ENCODE measurements around the gene ALOX12B.

DNA sequence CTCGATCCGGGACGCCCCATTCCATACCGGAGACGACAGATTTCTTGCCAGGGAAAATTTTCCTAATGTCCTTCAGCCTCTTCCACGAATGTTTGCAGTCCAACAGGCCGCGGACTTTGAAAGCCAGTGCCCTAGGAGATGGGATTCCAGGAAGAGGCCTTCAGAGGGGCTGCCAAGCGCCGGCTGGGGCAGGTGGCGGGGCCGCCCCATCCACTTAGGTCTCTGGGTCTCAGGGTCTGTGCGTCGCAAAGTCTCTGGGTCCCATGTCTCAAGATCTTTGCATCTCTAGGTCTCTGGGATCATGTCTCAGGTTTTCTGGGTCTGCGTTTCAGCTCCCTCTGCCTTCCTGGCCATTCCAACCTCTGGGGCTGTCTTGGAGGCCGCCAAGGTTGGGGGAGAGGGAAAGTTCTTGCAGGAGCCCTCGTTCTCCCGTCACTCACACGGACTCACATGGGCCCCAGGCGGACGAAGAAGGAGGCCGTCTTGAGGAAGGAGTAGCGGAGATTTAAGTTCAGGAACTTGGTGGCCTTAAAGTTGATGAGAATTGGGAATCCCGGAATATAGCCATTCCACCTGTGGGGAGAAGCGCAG is 7.2 kb downstream of the ALOX12B start:
- TF ChIP-seq POLR2A (IDR thresholded peaks at IDR 0.05) (no peak), POLR2AphosphoS5 (IDR thresholded peaks at IDR 0.05) (no peak)
- TF ChIP-seq, protein P1, sequence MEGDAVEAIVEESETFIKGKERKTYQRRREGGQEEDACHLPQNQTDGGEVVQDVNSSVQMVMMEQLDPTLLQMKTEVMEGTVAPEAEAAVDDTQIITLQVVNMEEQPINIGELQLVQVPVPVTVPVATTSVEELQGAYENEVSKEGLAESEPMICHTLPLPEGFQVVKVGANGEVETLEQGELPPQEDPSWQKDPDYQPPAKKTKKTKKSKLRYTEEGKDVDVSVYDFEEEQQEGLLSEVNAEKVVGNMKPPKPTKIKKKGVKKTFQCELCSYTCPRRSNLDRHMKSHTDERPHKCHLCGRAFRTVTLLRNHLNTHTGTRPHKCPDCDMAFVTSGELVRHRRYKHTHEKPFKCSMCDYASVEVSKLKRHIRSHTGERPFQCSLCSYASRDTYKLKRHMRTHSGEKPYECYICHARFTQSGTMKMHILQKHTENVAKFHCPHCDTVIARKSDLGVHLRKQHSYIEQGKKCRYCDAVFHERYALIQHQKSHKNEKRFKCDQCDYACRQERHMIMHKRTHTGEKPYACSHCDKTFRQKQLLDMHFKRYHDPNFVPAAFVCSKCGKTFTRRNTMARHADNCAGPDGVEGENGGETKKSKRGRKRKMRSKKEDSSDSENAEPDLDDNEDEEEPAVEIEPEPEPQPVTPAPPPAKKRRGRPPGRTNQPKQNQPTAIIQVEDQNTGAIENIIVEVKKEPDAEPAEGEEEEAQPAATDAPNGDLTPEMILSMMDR (IDR thresholded peaks at IDR 0.05) = no peak
